SK-N-SH (cell line): ENCODE data around the gene SNRPA1. TPM values are rescaled to one million over a fixed set of nuclear protein-coding genes. Genes with fewer than 3 reads are reported as not detected.
A peak's percentile ranks its signal among the peaks of the same experiment; 100 is the strongest.

Experiments
- CHD2 ChIP-seq: fragments of 150-350 bp; IDR thresholded peaks from 2 replicates; pipeline ENCODE4 v1.6.1; 2018; ENCODE audit warnings: low read length; ENCODE audit not compliant: partially characterized antibody
- EZH2phosphoT487 ChIP-seq: fragments of 200-600 bp; sonication (generic); IDR thresholded peaks from 2 replicates; pipeline ENCODE4 v1.6.1; 2017; ENCODE audit warnings: low read depth, mixed run types, mild to moderate bottlenecking, antibody characterized with exemption, moderate library complexity, borderline replicate concordance
- FOSL2 ChIP-seq: IDR thresholded peaks from 2 replicates; pipeline ENCODE4 v1.4.0; 2012; ENCODE audit warnings: low read depth, mild to moderate bottlenecking, moderate library complexity, borderline replicate concordance
- FOXJ3 ChIP-seq: sonication (generic); formaldehyde crosslinking; IDR thresholded peaks from 2 replicates; pipeline ENCODE4 v1.5.1; 2020; ENCODE audit warnings: mild to moderate bottlenecking, missing genetic modification reagents
- FOXM1 ChIP-seq: IDR thresholded peaks from 2 replicates; pipeline ENCODE4 v1.4.0; 2012; ENCODE audit warnings: low read depth, mild to moderate bottlenecking
- IRF3 ChIP-seq: fragments of 150-350 bp; IDR thresholded peaks from 2 replicates; pipeline ENCODE4 v1.6.1; 2016; ENCODE audit warnings: mild to moderate bottlenecking, low read depth, low read length
- MAX ChIP-seq: IDR thresholded peaks from 2 replicates; pipeline ENCODE4 v1.4.0; 2012; ENCODE audit warnings: low read depth
- MEF2A ChIP-seq: IDR thresholded peaks from 2 replicates; pipeline ENCODE4 v1.4.0; 2012; ENCODE audit warnings: low read depth, borderline replicate concordance
- NFIC ChIP-seq: IDR thresholded peaks from 2 replicates; pipeline ENCODE4 v1.4.0; 2012; ENCODE audit warnings: borderline replicate concordance
- REST ChIP-seq: IDR thresholded peaks from 2 replicates; pipeline ENCODE4 v1.6.1; 2012; ENCODE audit warnings: mild to moderate bottlenecking, low read depth, low read length, moderate library complexity
- RFX5 ChIP-seq: IDR thresholded peaks from 2 replicates; pipeline ENCODE4 v1.6.1; 2012; ENCODE audit warnings: mild to moderate bottlenecking, improper control_type of control experiment, low read length
- RXRA ChIP-seq: IDR thresholded peaks from 2 replicates; pipeline ENCODE4 v1.4.0; 2012; ENCODE audit warnings: low read depth, mild to moderate bottlenecking, borderline replicate concordance
- SIN3A ChIP-seq: IDR thresholded peaks from 2 replicates; pipeline ENCODE4 v1.6.1; 2012; ENCODE audit warnings: low read depth, mild to moderate bottlenecking, low read length, moderate library complexity, borderline replicate concordance
- SMC3 ChIP-seq: IDR thresholded peaks from 2 replicates; pipeline ENCODE4 v1.6.1; 2012; ENCODE audit warnings: low read depth, low read length, improper control_type of control experiment
- TEAD4 ChIP-seq: IDR thresholded peaks from 2 replicates; pipeline ENCODE4 v1.4.0; 2012; ENCODE audit warnings: mild to moderate bottlenecking, borderline replicate concordance; ENCODE audit not compliant: insufficient read depth
- USF1 ChIP-seq: IDR thresholded peaks from 2 replicates; pipeline ENCODE4 v1.4.0; 2012; ENCODE audit warnings: low read depth, borderline replicate concordance
- USF2 ChIP-seq: fragments of 150-350 bp; IDR thresholded peaks from 2 replicates; pipeline ENCODE4 v1.6.1; 2017; ENCODE audit warnings: antibody characterized with exemption, low read length, low read depth, borderline replicate concordance
- YY1 ChIP-seq: IDR thresholded peaks from 2 replicates; pipeline ENCODE4 v1.4.0; 2012; ENCODE audit warnings: low read depth, mild to moderate bottlenecking
- ZBTB33 ChIP-seq: IDR thresholded peaks from 2 replicates; pipeline ENCODE4 v1.4.0; 2012; ENCODE audit warnings: low read depth, borderline replicate concordance
- polyA plus RNA-seq, 3 experiments: library from polyadenylated mRNA; depleted of rRNA; stranded (reverse); fragments of >200 nt; gene quantifications; 2 replicates each; pipeline ENCODE4 v1.2.3, GENCODE V29; 2012

SNRPA1 gene
- polyA plus RNA-seq, 1 of the 3 experiments (the other 2 are of a cell fraction): 62.3 TPM

GRCh38 chr15:101251830-101252820 is 42.9 kb downstream of the SNRPA1 start, which contains the start of gene CHSY1 (continued):
- peak; percentile 88 for TF ChIP-seq USF1
- peak; percentile 55; the same call in 1 of the 2 replicates for TF ChIP-seq YY1
- TF ChIP-seq RFX5: no peak
- no peak for TF ChIP-seq NFIC
- TF ChIP-seq RXRA: no peak
- TF ChIP-seq REST: peak; percentile 48; the same call in 1 of the 2 replicates
- TF ChIP-seq EZH2phosphoT487: no peak
- TF ChIP-seq CHD2: no peak
- TF ChIP-seq SMC3: peak; percentile 36
- TF ChIP-seq FOXM1: no peak
- TF ChIP-seq MAX: peak; percentile 35
- TF ChIP-seq IRF3: no peak
- TF ChIP-seq TEAD4: no peak
- no peak for TF ChIP-seq ZBTB33
- no peak for TF ChIP-seq FOSL2
- TF ChIP-seq USF2: peak; percentile 30; the same call in 1 of the 2 replicates
- TF ChIP-seq MEF2A: no peak
- TF ChIP-seq SIN3A: peak; percentile 83
- no peak for TF ChIP-seq FOXJ3 (CRISPR knock-in tag)
